ENCODE data around the gene GALT. TPM values are rescaled to one million over a fixed set of nuclear protein-coding genes. Genes with fewer than 3 reads are reported as not detected.
"Not testable (repeated sequence)": the region's sequence is repeated elsewhere in the genome, so short reads cannot be mapped to it uniquely, and the experiment has no call there.

GALT gene
- total RNA-seq, 1 donor from 2014 or later, result 24.5 TPM

- no peak for DNase-seq (ENCODE audit: low read depth)
- no peak overlapping the region for H3K4me3 ChIP-seq (ENCODE audit: low read depth, low read length)
- TF ChIP-seq, protein P1, sequence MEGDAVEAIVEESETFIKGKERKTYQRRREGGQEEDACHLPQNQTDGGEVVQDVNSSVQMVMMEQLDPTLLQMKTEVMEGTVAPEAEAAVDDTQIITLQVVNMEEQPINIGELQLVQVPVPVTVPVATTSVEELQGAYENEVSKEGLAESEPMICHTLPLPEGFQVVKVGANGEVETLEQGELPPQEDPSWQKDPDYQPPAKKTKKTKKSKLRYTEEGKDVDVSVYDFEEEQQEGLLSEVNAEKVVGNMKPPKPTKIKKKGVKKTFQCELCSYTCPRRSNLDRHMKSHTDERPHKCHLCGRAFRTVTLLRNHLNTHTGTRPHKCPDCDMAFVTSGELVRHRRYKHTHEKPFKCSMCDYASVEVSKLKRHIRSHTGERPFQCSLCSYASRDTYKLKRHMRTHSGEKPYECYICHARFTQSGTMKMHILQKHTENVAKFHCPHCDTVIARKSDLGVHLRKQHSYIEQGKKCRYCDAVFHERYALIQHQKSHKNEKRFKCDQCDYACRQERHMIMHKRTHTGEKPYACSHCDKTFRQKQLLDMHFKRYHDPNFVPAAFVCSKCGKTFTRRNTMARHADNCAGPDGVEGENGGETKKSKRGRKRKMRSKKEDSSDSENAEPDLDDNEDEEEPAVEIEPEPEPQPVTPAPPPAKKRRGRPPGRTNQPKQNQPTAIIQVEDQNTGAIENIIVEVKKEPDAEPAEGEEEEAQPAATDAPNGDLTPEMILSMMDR (conservative IDR thresholded peaks at IDR 0.05; ENCODE audit: low read depth, low read length), result no peak
Observed at GRCh38 chr9:34635556-34635955, 10.9 kb upstream of the GALT start.

DNA sequence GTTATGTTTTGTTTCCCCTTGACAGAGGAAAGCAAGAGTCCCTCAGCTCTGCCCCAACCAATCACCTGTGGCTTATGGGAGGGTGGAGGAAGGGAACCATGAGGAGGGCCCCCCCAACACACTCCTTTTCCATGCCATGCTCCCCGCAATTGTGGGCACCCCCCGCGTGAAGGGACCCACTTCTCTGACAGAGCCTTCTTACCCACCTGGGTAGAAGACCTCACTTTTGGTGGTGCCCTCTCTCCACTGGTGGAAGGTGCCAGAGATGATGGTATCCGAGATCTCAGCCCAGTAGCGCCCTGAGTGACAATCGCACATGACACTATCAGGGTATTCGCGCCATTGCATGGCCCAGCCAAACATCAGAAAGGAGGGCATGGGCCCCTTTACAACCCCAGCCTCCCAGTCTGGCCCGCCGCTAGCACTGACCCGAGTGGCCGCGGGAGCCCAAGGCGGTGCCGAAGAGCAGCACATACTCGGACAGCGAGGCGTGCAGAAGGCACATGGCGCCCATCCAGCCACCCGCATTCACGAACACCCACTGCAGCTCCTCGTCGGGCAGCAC lies 9.6 kb upstream of the GALT start:
- peak overlapping the region; percentile 83 for H3K4me3 ChIP-seq (ENCODE audit: low read depth, low read length)
- TF ChIP-seq, protein P1 (conservative IDR thresholded peaks at IDR 0.05; ENCODE audit: low read depth, low read length), result no peak
- DNase-seq (ENCODE audit: low read depth), result no peak

DNA sequence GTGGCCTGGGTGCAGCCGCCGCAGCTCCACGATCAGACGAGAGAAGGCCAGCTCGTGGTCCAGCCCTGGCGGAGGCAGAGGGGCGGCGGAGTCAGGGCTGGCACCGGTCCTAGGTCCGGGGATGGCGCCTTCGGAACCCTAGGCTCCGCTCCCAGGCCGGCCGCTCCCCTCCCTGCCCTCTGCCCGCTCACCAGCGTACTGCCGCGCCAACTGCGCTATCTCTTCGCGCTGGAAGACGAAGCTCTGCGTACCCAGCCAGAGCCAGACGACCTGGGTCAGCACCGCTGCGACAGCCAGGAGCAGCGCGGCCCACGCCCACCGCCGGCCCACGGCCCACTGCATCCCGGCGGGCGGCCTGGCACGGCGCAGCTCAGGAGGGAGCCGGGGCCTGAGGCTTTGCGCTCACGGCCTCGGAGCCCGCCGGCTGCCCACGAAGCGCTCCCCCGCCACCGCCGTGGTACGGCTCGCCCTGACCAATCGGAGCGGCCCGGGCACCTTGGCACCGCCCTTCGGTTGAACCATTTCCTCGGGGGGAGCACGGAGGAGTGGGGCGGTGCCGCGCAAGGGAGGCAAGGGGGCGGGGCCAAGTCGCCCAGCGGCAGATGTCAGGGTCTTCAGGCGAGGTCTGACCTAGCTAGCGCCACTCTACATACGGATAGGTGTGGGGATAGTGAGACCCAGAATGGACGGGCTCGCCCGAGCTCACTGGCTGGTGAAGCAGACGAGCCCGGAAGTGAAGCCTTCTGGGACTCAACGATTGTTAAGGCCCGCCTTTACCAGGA lies 8.9 kb upstream of the GALT start, which contains the start of gene SIGMAR1:
Gene SIGMAR1 (minus strand): TSS at position 432 of the 782 bp plus-strand sequence. CDS start 90 bp downstream, at position 342.
- DNase-seq (ENCODE audit: low read depth), result no peak
- TF ChIP-seq, protein P1 (conservative IDR thresholded peaks at IDR 0.05; ENCODE audit: low read depth, low read length), result no peak
- peak within 1 kb of the TSS; percentile 83 for H3K4me3 ChIP-seq (ENCODE audit: low read depth, low read length)

DNA sequence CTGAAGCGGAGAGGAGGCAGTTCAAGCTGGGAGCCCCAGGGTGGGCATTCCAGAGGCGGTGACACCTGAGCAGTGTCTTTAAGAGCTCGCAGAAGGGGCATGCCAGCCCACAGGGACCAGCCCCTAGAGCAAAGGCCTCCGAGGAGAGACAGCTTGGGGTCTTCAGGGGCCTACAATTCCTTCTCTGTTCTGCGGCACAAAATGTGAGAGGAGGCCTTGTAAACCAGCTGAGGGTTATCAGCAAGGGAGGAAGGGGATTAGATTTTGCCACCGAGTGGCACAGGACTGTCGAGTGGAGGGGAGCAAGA lies 8.4 kb upstream of the GALT start:
- DNase-seq (ENCODE audit: low read depth), result no peak
- peak overlapping the region; percentile 83 for H3K4me3 ChIP-seq (ENCODE audit: low read depth, low read length)
- TF ChIP-seq, protein P1 (conservative IDR thresholded peaks at IDR 0.05; ENCODE audit: low read depth, low read length), result no peak

- DNase-seq (ENCODE audit: low read depth); H3K4me3 ChIP-seq (ENCODE audit: low read depth, low read length): not testable (repeated sequence)
Observed at GRCh38 chr9:34639322-34639721, 7.2 kb upstream of the GALT start.

GRCh38 chr9:34642679-34643078 lies 3.8 kb upstream of the GALT start:
- TF ChIP-seq, protein P1 (conservative IDR thresholded peaks at IDR 0.05; ENCODE audit: low read depth, low read length), result no peak
- DNase-seq (ENCODE audit: low read depth), result no peak
- no peak overlapping the region for H3K4me3 ChIP-seq (ENCODE audit: low read depth, low read length)

GRCh38 chr9:34644766-34645314 lies 1.6 kb upstream of the GALT start:
- no peak overlapping the region for H3K4me3 ChIP-seq (ENCODE audit: low read depth, low read length)
- TF ChIP-seq, protein P1 (conservative IDR thresholded peaks at IDR 0.05; ENCODE audit: low read depth, low read length), result no peak
- DNase-seq (ENCODE audit: low read depth), result no peak
